ENCODE results near the gene FAM174B.

GRCh38 chr15:92666780-92667179 is 11.2 kb upstream of the FAM174B start:
- no peak for TF ChIP-seq CTCF (IDR thresholded peaks at IDR 0.05; ENCODE audit: borderline replicate concordance, extremely low read depth, low read length, poor library complexity, severe bottlenecking)
- no peak for TF ChIP-seq EZH2 (IDR thresholded peaks at IDR 0.05; ENCODE audit: borderline replicate concordance, low read depth, low read length, severe bottlenecking)

Data from DND-41 (cell line).